AG09309 (cell line): Measurements from ENCODE around the gene GPR142.

ENCODE experiments used
- DNase-seq: peaks from one replicate; pipeline ENCODE4 v3.0.0-alpha.2; 2010; ENCODE audit warnings: low read depth
- H3K4me3 ChIP-seq: 2 replicates; pipeline ENCODE4 v1.5.1; 2011; ENCODE audit warnings: mild to moderate bottlenecking, low read depth, low read length, moderate library complexity; ENCODE audit not compliant: control insufficient read depth
- TF ChIP-seq, protein P1 (sequence below): IDR thresholded peaks from 2 replicates; pipeline ENCODE4 v1.5.1; 2011; ENCODE audit warnings: mild to moderate bottlenecking, low read depth, low read length, inconsistent platforms; ENCODE audit not compliant: insufficient read depth, control insufficient read depth; ENCODE audit errors: missing control alignments

Gene GPR142

DNA sequence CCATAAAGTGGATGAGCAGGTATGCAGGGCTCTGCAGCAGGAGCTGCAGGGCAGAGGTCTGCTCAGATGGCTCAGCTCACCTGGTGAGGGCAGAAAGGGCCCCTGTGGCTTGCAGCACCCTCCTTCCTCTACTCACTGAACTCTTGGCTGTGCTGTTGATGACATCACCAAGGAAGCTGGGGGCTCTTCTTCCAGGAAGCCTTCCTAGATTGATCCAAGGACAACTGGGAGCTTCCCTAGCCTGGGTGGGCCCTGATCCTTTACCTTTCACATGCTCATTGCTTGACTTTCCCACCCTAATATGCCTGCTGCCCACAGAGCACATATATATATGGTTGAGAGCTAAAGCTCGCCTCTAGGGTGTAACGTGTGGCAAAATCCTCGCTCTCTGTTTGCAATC is 38.8 kb upstream of the GPR142 start:
- no peak for DNase-seq
- no peak overlapping the region for H3K4me3 ChIP-seq

DNA sequence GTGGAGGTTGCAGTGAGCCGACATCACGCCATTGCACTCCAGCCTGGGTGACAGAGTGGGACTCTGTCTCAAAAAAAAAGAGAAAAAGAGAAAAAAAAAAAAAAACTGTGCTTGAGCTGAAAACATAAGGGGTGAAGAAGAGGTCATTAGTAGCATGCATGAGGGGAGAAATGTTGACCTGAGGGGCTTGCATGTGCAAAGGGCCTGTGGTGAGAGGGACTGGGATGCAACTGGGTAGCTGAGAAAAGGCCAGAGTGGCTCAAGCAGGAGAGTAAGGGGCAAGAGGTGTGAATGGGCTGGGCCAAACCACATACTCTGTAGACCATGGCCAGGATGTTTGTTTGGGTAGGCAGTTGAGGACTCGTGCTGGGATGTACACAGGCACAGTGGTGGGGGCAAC is 37.9 kb upstream of the GPR142 start:
- no peak overlapping the region for H3K4me3 ChIP-seq
- TF ChIP-seq, protein P1, sequence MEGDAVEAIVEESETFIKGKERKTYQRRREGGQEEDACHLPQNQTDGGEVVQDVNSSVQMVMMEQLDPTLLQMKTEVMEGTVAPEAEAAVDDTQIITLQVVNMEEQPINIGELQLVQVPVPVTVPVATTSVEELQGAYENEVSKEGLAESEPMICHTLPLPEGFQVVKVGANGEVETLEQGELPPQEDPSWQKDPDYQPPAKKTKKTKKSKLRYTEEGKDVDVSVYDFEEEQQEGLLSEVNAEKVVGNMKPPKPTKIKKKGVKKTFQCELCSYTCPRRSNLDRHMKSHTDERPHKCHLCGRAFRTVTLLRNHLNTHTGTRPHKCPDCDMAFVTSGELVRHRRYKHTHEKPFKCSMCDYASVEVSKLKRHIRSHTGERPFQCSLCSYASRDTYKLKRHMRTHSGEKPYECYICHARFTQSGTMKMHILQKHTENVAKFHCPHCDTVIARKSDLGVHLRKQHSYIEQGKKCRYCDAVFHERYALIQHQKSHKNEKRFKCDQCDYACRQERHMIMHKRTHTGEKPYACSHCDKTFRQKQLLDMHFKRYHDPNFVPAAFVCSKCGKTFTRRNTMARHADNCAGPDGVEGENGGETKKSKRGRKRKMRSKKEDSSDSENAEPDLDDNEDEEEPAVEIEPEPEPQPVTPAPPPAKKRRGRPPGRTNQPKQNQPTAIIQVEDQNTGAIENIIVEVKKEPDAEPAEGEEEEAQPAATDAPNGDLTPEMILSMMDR = no peak
- DNase-seq = no peak

More for the DNA sequence above, 38.8 kb upstream of the GPR142 start:
- TF ChIP-seq, protein P1 = no peak

DNA sequence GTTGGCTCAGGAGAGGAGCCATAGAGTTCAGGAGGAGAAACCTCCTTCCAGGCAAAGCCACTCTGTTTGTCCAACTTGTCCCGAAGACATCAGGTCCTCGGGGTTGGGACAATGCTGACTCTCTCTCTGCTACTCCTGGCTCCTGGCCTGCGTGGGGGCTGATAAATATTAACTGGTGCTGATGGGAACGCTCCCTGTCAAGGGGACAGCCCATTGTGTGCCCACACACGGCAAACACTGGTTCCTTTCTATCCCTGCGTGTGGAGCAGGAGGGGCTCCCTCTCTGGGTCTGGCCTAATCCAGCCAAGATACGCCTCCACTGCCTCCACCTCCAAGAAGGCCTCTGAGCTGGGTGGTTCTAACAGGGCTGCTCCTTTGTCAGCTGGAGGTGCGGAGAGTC is 36.9 kb upstream of the GPR142 start:
- no peak for DNase-seq
- H3K4me3 ChIP-seq = no peak overlapping the region
- TF ChIP-seq, protein P1 = no peak

DNA sequence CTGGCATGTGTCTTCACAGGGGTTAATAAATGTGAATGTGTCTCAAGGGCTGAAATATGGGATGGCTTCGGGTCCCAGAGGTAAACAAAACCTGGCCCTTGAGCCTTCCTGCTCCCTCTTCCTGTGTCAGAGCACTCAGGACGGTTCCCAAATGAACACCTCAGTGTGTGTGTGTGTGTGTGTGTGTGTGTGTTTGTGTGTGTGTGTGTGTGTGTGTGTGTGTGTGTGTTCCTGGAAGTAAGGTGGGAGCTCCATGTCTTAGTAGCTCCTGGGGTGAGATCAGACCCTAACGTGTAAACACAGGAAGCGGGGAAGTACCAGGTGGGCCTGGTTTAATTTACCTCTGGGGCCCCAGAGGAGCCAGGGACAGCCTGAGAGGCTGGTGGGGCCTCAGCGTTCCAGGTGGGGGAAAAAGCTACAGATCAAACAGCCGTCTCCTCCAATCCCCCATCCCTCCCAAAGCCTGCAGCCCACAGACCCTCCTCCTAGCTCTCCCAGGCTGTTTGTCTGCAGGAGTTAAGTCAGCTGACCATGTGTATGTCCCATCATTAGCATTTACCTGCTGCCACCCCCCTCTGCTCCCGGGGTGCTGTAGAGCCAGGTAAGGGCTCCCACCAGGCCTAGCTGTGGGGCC is 35.2 kb upstream of the GPR142 start:
- TF ChIP-seq, protein P1 = no peak
- no peak for DNase-seq
- no peak overlapping the region for H3K4me3 ChIP-seq

DNA sequence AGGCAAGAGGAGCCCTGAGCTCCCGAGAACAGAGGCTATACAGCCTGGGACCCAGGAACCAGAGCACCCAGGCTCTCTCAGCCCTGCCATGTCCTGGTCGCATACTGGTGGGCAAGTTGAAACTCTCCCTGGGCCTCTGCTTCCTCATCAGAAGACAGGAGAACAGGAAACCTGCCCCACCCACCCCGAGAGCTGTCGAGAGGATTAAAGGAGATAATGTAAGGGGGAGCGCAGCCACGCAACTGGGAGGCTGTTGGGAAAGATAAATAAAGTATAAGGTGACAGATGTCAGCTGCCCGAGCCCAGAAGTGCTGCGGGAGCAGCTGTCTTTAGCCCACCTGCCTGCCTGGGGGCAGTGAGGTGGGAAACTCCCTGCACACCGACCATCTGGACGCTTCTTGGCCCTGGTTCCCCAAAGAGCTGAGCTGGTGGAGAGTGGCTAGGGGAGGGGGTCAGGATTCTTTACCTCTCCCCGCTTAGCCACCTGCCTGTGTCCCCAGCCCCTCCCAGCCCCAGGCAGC is 34.5 kb upstream of the GPR142 start:
- TF ChIP-seq, protein P1 = no peak
- no peak for DNase-seq
- H3K4me3 ChIP-seq = no peak overlapping the region

DNA sequence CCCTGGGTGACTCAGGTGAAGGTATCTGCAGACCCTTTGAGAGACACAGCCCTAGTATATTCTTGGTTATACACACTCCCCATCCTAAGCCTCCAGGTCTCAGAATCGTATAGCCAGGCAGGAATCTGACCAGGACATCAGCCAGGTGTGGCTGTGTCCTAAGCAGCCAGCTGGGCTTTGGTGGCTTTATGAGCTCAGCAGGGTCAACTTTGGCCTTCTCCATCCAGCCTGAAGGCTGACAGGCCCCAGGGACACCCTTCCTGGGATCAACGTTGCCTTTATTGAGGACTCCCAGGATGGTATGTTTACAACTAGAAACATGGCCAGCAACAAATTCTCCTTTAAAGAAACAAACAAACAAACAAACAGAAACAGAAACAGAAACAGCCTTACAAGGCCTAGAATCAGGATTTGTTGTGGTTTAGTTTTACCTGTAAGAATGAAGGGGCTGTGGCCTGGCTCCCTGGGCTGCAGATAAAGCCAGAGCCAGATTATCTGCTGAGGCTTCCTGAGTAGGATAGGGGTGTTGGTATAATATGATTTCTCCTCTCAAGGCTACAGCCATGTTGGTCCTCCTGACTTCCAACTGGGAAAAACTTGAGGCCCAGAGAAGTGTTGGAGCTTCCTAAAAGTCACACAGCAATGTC is 32.8 kb upstream of the GPR142 start:
- H3K4me3 ChIP-seq = no peak overlapping the region
- no peak for DNase-seq
- TF ChIP-seq, protein P1 = no peak
